ENCODE data around the gene SLC13A1.
"Not testable (repeated sequence)": the region's sequence is repeated elsewhere in the genome, so short reads cannot be mapped to it uniquely, and the experiment has no call there.

Gene SLC13A1

GRCh38 chr7:123199883-123200282 lies at the start of gene SLC13A1:
SLC13A1 (minus strand) TSS chr7:123199969; CDS start chr7:123199946, 23 bp downstream.
- no peak for DNase-seq

- DNase-seq = no peak
These were observed 45.0 kb upstream of the SLC13A1 start for GRCh38 chr7:123244768-123245167.

- no peak for DNase-seq
These were observed 42.8 kb upstream of the SLC13A1 start for GRCh38 chr7:123242467-123243092.

- no peak for DNase-seq
These were observed 42.0 kb upstream of the SLC13A1 start for GRCh38 chr7:123241809-123242208.

GRCh38 chr7:123231021-123232000 lies 31.5 kb upstream of the SLC13A1 start:
- no peak for DNase-seq

- no peak for DNase-seq
These were observed 30.8 kb upstream of the SLC13A1 start for GRCh38 chr7:123230603-123231002.

- no peak for DNase-seq
These were observed 30.4 kb upstream of the SLC13A1 start for GRCh38 chr7:123230147-123230546.

- DNase-seq = no peak
These were observed 29.7 kb upstream of the SLC13A1 start for GRCh38 chr7:123229426-123229825.

GRCh38 chr7:123227666-123228065 lies 27.9 kb upstream of the SLC13A1 start:
- DNase-seq = not testable (repeated sequence)

- DNase-seq = no peak
These were observed 20.6 kb upstream of the SLC13A1 start for GRCh38 chr7:123220396-123220795.

- no peak for DNase-seq
These were observed 19.1 kb upstream of the SLC13A1 start for GRCh38 chr7:123218866-123219265.

- DNase-seq = no peak
These were observed 17.1 kb upstream of the SLC13A1 start for GRCh38 chr7:123216825-123217224.

GRCh38 chr7:123215350-123215749 lies 15.6 kb upstream of the SLC13A1 start:
- DNase-seq = no peak

GRCh38 chr7:123211545-123211944 lies 11.8 kb upstream of the SLC13A1 start:
- no peak for DNase-seq

- no peak for DNase-seq
These were observed 11.2 kb upstream of the SLC13A1 start for GRCh38 chr7:123210986-123211385.

- DNase-seq = no peak
These were observed 10.0 kb upstream of the SLC13A1 start for GRCh38 chr7:123209786-123210185.

GRCh38 chr7:123208793-123209192 lies 9.0 kb upstream of the SLC13A1 start:
- DNase-seq = no peak

GRCh38 chr7:123204206-123204835 lies 4.6 kb upstream of the SLC13A1 start:
- DNase-seq = no peak

GRCh38 chr7:123201901-123202300 lies 2.1 kb upstream of the SLC13A1 start:
- DNase-seq = no peak

GRCh38 chr7:123198668-123199652 lies 809 bp downstream of the SLC13A1 start:
- DNase-seq = no peak

GRCh38 chr7:123198111-123198510 lies 1.7 kb downstream of the SLC13A1 start:
- DNase-seq = no peak

- DNase-seq = no peak
These were observed 6.5 kb downstream of the SLC13A1 start for GRCh38 chr7:123193235-123193634.
